K562 (cell line): ENCODE results near the gene RSRC1.

ENCODE experiments used
- ATF3 ChIP-seq, 2 experiments: fragments of 450-650 bp in 1 of 2; sonication (generic) in 1 of 2; formaldehyde crosslinking in 1 of 2; IDR thresholded peaks in 1 of 2; conservative IDR thresholded peaks in 1 of 2; 2 replicates each; pipeline versions ENCODE4 v1.6.1 to v1.8.1; 2016 to 2023; ENCODE audit warnings: mild to moderate bottlenecking in 2 of 2, moderate library complexity in 2 of 2, inconsistent platforms in 1 of 2, missing genetic modification reagents in 1 of 2
- GABPB1 ChIP-seq: sonication (generic); formaldehyde crosslinking; IDR thresholded peaks from 2 replicates; pipeline ENCODE4 v1.8.0; 2022; ENCODE audit warnings: mild to moderate bottlenecking, missing genetic modification reagents
- JUNB ChIP-seq: fragments of 450-650 bp; formaldehyde crosslinking; conservative IDR thresholded peaks from 2 replicates; pipeline ENCODE4 v1.4.0; 2020; ENCODE audit warnings: mild to moderate bottlenecking
- RFX5 ChIP-seq: IDR thresholded peaks from 2 replicates; pipeline ENCODE4 v1.6.1; 2011; ENCODE audit warnings: low read depth, mild to moderate bottlenecking, improper control_type of control experiment, low read length
- XRCC3 ChIP-seq: fragments of 450-650 bp; IDR thresholded peaks from 2 replicates; pipeline ENCODE4 v1.6.1; 2017; ENCODE audit warnings: mild to moderate bottlenecking, moderate library complexity
- ZBTB26 ChIP-seq: fragments of 450-650 bp; formaldehyde crosslinking; IDR thresholded peaks from 2 replicates; pipeline ENCODE4 v1.4.0; 2022; ENCODE audit warnings: missing genetic modification characterization

- TF ChIP-seq XRCC3: no peak
- no peak for TF ChIP-seq RFX5
- no peak for TF ChIP-seq ATF3 (IDR thresholded peaks at IDR 0.05)
- TF ChIP-seq ATF3 (CRISPR knock-in tag; conservative IDR thresholded peaks at IDR 0.05): no peak
- no peak for TF ChIP-seq JUNB (CRISPR knock-in tag)
- TF ChIP-seq ZBTB26: no peak
- no peak for TF ChIP-seq GABPB1 (CRISPR knock-in tag)
Observed at GRCh38 chr3:158337110-158337509, 227.2 kb downstream of the RSRC1 start.
